Prostate gland (tissue), 2 donors: ENCODE measurements around the gene EGLN3.

Experiments
- POLR2A ChIP-seq: fragments of 450-650 bp; IDR thresholded peaks from one replicate; pipeline ENCODE4 v1.6.1; 2016; ENCODE audit warnings: antibody characterized with exemption, mild to moderate bottlenecking
- POLR2AphosphoS5 ChIP-seq: sonication (generic); formaldehyde crosslinking; IDR thresholded peaks from one replicate; pipeline ENCODE4 v1.6.1; 2017; ENCODE audit warnings: antibody characterized with exemption
- TF ChIP-seq, protein P1 (sequence below), 4 experiments: fragments of 200-600 bp in 2 of 4; fragments of 450-650 bp in 2 of 4; sonication (generic) in 2 of 4; IDR thresholded peaks; 1 replicate in 3 of 4; 2 replicates in 1 of 4; pipeline ENCODE4 v1.5.1; 2016 to 2019; ENCODE audit warnings: antibody characterized with exemption in 4 of 4, mild to moderate bottlenecking in 2 of 4, moderate library complexity in 2 of 4

GRCh38 chr14:33925235-33925634 lies 25.6 kb downstream of the EGLN3 start:
- TF ChIP-seq, protein P1, sequence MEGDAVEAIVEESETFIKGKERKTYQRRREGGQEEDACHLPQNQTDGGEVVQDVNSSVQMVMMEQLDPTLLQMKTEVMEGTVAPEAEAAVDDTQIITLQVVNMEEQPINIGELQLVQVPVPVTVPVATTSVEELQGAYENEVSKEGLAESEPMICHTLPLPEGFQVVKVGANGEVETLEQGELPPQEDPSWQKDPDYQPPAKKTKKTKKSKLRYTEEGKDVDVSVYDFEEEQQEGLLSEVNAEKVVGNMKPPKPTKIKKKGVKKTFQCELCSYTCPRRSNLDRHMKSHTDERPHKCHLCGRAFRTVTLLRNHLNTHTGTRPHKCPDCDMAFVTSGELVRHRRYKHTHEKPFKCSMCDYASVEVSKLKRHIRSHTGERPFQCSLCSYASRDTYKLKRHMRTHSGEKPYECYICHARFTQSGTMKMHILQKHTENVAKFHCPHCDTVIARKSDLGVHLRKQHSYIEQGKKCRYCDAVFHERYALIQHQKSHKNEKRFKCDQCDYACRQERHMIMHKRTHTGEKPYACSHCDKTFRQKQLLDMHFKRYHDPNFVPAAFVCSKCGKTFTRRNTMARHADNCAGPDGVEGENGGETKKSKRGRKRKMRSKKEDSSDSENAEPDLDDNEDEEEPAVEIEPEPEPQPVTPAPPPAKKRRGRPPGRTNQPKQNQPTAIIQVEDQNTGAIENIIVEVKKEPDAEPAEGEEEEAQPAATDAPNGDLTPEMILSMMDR (IDR thresholded peaks at IDR 0.05), result no peak
- TF ChIP-seq POLR2A (no peak), POLR2AphosphoS5 (no peak)
